Activated gamma-delta T cell (primary cell): ENCODE data around the gene IL1RAPL2.
"Not testable (repeated sequence)": the region's sequence is repeated elsewhere in the genome, so short reads cannot be mapped to it uniquely, and the experiment has no call there.

Experiments used
- DNase-seq: peaks from one replicate; lab custom pipeline; 2025; lab: John Stamatoyannopoulos, UW

The IL1RAPL2 gene

DNA sequence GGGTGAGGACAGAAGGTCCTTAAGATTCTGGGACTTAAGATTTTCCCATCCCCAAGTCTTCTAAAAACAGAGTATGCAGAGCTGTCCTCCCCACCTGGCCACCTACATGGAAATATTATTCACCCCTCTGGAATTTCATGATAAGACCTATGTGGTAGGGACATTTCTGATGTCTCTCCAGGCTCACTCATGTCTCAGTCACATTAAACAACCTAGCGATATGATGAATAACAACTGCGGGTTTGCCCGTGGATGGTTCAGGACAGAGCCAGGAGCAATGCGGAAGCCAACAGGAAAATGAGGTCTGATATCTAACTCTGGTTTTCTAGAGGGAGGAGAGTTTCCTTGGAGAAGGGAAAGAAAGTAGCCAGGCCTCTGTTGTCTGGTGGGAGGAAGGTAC lies 607.1 kb downstream of the IL1RAPL2 start:
- DNase-seq, result no peak

DNA sequence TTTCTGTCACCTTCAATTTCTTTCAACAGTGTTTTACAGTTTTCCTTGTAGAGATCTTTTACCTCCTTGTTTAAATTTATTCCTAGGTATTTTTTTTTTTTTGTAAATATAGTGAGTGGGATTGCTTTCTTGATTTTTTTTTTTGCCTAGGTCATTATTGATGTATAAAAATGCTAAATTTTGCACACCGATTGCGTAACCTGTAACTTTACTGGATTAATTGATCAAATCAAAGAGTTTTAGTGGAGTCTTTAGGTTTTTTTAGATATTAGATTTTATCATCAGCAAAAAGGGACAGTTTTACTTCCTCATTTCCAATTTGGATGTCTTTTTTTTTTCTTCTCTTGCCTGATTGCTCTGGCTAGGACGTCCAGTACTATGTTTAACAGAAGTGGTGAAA lies 613.6 kb downstream of the IL1RAPL2 start:
- DNase-seq, result no peak

DNA sequence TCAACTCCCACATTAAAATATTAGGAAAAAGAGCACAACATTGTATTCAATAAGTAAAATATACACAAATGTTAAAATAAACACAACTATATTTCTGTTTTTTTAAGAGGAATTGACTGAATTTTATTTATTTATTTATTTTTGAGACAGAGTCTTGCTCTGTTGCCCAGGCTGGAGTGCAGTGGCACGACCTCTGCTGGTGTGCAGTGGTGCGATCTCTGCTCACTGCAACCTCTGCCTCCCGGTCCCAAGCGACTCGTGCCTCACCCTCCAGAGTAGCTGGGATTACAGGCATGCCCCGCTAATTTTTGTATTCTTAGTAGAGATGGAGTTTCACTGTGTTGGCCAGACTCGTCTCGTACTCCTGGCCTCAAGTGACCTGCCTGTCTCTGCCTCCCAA lies 623.1 kb downstream of the IL1RAPL2 start:
- no peak for DNase-seq

DNA sequence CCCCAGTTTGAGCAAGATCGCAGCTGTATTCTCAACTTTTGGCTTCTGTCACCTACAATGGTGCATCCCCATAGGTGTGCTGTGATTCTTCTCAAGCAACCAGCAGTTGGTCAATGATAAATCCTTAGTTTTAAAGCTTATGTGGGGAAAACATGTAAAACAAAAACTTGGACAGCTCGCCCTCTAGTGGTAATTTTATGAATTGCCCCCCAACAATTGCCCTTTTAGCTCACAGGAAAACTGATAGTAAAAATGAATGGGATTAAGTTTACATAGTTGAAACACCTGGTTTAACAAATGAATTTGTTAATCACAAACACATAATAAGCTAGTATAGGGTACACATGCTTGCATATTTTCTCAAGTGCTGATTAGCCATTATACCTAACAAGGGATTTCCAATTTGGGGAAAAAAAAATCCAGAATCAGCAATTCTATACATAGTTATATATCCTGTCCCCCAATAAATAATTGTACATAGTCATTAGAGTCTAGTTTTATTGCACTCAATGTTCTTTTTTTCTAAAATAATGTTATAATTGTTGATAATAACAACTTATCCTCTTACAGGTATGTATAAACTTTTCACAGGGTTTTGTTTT lies 624.4 kb downstream of the IL1RAPL2 start:
- no peak for DNase-seq

DNA sequence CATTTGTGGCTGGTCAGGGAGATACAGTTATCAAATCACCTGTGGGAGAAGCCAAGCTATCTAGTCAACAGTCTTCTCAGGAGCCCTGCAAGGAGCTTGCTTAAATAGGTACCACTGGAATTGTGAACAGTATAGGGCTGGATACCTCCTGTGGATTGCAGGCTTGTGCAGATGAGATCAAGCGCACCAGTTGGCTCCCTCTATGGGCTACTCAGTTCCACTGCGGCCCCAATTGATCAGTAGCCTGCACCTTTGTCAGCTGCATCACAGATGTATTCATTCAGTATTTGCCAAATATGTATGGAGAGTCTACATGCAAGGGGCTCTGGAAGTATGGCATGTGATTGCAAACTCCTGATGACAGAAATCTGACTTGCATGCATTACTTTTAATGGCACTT lies 625.9 kb downstream of the IL1RAPL2 start:
- no peak for DNase-seq

DNA sequence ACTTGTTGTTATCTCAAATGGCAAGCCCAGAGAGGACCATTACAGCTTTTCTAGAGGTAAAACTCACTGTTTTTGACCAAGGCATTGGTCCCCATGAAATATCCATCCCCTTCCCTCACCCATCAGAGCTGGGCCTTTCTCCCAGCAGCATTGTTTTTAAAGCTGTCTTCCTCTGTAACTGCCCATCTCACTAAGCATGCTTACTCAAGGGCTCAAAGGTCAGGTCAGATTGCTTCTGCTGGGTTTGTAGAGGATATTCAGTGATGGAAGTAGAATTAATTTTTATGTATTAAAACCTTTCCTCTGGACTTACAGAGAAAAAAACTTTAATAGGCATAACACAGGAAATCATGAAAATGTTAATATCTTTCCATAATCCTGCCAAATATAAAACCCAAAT lies 643.4 kb downstream of the IL1RAPL2 start:
- DNase-seq, result no peak

DNA sequence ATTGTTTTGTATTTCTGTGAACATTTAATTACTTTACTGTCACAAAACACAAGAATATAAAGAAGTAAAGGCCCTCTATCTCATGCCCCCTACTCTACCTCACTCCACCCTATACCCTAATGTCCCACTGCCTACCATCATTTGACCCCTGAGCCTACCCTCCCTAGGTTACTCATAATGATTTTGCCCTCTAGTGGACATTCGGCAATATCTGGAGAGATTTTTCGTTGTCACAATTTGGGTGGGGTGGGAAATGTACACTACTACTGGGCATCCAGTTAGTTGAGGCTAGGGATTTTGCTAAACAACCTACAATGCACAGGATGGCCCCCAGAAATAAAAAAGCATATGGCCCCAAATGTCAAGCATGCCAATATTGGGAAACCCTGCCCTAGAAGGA lies 644.3 kb downstream of the IL1RAPL2 start:
- no peak for DNase-seq

DNA sequence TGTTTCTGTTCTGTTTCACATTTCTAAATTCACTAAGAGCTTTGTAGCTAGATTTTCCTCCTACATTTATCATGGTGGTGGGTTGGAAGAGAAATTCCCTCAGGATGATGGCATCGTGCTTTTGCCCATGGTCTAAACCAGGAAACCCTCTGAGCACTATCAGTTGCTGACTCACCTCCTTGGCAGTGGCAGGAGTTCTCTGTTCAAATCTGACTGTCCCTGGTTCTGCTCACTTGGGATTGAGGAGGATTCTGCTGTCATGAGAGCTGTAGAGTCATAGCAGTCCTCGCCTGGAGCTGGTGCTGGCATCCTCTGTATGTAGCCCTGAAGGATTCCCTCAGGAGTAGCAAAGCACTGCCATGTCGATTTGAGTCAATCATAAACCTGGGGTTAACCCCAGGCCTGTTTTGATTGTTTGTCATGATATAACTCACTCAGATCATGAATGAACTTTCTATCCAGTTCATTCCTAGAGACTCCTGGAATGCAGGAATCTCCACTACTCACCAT lies 645.1 kb downstream of the IL1RAPL2 start:
- no peak for DNase-seq

DNA sequence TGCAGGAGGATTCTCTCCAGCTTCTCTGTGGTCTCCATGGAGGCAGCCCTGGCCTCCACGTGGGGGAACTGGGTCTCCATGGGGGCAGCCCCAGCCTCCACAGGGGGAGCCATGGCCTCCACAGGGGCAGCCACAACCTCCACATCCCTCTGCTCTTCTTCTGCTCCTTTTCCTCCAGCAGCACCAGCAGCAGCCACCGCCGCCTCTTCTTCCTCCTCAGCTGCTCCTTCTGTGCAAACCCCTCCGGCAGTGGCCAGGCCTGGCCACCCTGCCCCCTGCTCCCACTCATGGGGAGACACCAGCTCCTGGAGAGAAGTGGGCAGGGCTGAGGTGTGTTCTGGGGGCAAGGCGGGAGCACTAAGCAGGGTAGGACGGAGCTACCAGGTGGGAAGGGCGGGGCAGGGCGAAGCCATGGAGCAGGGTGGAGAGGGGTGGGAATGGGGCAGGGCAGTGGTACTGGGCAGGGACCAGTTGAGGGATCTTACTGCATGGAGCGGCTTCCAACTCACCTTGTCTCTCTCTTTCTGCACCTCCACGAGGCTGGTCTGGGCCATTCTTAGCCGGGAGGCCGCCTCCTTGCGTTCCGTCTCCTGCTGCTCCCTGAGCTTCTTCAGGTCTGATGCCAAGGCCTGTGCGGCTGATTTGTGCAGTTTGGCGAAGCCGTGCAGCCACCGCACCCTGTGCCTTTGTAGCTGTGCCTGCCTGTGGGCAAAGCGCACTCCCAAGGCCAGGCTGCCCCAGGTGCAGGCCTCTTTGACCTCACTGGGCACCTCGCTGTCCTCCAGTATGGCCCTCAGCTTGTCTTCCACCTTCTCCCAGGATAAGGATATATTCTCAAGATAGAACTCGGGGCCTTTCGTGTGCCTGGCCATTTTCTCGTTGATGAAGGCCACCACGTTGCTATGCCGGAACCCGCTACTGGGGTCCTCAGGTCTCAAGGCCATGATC lies 653.7 kb downstream of the IL1RAPL2 start:
- no peak for DNase-seq

DNA sequence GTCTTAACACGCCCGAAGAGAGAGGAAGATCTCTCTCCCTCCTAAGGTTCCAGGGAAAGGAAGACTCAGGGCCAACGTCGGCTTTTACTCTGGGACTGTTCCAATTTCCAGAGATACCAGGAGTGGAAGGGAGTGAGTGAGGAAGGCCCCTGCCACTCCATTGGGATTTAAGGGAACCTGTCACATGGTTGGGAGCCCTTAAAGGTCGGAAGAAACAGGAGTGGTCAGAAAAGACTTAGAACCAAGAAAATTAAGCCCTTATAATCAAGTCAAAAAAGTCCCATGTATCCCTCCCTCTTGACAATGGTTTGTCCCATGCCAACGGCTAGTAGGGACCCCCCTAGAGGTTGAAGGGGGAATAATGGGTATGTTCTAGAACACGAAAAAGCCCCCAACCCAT lies 654.6 kb downstream of the IL1RAPL2 start, which contains the start of gene TEX13A:
TEX13A (minus strand) TSS at position 59 of the 400 bp plus-strand sequence. CDS start 297 bp downstream, outside the sequence.
- no peak for DNase-seq

DNA sequence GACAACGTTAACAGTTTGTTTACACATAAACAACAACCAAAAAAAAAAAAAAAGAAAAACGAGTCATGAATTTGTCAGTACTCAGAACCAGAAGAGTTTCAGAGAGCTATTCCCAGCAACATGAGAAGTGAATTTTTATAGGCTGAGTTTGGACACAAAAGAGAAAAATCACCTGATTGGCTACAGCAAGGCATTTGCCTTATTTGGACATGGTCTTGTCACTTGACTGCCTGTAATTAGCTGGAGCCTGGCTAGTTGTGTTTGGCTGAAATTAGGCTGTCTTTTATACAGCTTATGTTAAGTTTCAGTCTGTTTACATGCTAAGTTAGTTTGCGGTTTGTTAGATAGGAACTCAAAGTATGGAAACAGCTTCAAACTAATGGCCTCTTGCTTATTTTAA lies 655.4 kb downstream of the IL1RAPL2 start:
- DNase-seq, result no peak

DNA sequence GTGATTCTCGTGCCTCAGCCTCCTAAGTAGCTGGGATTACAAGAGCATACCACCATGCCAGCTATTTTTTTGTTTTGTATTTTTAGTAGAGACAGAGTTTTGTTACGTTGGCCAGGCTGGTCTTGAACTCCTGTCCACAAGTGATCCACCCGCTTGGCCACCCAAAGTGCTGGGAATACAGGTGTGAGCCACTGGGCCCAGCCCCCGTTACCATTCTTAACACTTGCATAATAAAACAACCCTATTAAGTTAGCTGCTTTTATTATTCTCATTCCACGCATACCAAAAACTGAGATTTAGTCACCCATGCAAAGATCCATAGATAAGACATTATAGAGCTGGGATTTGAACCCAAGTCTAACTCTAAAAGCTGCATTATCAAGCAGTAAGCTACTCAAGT lies 660.5 kb downstream of the IL1RAPL2 start:
- DNase-seq, result no peak

DNA sequence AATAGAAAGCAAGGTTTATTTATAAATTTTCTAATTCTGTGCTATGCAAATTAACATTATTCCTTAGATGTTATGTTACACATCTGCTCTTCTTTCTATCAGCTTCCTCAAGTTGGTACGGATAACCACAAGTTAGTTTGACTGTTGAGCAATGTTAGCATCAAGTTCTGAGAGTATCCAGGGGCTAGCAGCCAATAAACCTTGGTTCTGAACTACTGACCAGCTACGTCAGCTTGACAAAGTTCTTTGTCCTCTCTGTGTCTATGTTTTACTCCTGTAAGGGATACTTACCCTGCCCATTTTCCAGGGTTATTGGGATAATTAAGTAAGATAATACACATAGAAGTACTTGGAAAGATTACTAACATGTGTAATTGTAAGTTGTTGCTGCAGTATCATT lies 662.6 kb downstream of the IL1RAPL2 start:
- no peak for DNase-seq

DNA sequence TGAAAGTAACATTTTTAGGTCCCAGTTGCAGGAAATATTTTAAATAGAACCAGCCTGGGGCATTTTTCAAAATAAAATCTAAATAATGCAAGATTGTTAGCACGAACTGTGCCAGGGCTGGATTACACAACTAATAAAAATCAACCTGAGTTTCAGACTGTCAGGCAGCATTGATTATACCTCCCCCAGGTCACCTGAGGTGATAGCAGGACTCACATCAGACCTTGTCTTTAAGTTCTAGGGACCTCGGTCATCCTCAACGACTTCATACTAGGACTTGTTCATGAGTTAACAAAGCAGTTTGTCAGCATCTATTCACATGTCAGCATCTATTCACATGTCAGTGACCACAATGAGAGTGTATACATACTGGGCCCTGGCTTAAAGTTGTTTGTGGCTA lies 663.1 kb downstream of the IL1RAPL2 start:
- no peak for DNase-seq

DNA sequence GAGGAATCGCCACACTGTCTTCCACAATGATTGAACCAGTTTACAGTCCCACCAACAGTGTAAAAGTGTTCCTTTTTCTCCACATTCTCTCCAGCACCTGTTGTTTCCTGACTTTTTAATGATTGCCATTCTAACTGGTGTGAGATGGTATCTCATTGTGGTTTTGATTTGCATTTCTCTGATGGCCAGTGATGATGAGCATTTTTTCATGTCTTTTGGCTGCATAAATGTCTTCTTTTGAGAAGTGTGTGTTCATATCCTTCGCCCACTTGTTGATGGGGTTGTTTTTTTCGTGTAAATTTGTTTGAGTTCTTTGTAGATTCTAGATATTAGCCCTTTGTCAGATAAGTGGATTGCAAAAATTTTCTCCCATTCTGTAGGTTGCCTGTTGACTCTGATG lies 671.4 kb downstream of the IL1RAPL2 start:
- not testable (repeated sequence) for DNase-seq

DNA sequence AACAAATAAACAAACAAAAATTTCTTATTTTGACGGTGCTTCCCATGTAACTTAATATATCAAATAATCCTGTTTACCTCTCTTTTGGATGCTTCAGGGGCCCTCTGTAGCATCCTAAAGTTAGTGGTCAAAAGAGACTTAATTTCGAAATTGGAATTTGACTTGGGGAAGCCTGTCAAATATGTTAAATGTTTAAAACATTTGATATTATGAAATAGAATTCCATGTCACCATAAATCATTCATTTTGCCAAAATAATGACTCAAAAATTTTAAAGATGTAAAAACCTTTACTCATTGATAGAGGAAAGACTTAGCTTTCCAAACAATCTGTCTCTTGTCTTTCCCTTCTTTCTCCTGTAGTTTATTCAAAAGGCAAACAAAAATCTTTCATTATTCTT lies 675.1 kb downstream of the IL1RAPL2 start:
- no peak for DNase-seq

DNA sequence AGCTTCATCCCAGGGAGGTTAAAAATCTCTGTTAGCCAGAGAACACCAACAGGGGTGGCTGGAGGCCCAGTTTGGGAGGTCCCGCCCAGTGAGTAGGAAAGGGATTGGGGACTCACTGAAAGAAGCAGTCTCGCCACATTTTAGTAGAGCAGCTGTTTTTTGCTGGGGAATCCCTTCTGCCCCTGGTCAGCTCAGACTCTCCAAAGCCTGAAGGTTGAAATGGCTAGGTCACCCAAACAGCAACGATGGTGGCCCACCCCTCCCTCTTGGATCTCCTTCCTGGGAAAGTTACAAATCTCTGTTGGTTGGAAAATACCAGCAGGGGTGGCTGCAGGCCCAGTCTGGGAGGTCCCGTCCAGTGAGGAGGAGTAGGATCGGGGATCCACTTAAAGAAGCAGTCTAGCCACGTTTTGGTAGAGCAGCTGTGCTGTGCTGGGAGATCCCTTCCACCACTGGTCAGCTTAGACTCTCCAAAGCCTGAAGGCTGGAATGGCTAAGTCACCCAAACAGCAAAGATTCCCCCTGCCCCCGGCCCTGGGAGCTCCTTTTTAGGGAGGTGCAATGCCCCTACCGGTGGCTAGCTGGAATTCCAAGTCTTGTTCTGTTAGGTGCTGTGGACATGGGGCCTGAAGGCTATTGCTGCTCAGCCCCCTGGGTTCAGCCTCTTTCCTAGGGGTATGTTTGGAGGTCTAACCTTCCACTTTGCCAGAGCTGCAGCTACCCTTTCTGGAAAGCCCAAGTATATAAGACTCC lies 694.5 kb downstream of the IL1RAPL2 start:
- DNase-seq, result no peak

DNA sequence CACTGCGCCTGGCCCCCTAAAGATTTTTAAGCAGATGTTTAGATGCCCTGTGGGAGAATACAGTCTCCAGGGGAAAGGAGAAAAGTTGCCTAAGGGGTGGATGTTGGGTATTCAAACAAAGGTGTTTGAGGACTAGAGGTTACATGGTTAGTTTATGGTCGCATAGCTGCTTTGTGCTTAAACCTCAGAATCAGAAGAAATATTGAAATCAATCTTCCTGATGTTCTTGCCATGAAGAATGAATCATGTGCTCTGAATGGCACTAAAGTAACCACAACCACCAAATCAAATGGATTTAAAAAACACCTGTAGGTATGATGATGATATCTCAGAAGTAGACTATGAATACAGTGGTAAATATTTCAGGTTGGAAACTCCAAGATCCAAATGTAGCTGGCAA lies 697.2 kb downstream of the IL1RAPL2 start:
- DNase-seq, result no peak

DNA sequence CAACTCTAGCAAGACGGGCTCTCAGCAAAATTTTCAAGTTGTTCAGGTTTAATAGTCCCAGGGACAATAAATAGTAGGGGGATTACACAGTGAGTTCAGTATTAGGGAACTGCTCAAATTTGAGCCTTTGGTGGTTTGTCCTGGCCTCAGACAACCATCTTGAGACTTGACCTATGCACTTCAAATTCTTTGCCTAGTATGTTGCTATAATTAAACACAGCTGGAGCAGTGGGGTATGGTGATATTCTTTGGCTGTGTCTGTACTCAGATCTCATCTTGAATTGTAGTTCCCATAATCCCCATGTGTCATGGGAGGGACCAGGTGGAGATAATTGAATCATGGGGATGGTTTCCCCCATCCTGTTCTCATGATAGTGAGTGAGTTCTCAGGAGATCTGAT lies 697.8 kb downstream of the IL1RAPL2 start:
- DNase-seq, result no peak

DNA sequence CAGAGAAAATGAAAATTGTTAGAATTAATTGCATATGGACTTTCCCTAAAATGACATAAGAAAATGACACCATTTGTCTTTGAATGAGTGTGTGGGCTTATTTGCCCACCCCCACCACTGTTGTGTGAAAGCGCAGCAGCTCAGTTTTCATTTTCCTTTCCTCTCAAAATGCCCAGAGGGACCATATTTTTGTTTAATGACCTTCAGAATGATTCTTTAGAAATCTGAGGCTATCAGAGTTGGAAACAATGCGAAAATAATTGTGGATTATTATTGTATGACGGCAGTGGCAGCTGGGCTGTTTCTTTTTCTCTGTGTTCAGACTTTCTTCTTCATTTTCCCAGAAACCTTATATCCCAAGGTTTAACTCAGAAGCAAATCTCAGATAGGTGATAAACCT lies 699.1 kb downstream of the IL1RAPL2 start:
- no peak for DNase-seq

DNA sequence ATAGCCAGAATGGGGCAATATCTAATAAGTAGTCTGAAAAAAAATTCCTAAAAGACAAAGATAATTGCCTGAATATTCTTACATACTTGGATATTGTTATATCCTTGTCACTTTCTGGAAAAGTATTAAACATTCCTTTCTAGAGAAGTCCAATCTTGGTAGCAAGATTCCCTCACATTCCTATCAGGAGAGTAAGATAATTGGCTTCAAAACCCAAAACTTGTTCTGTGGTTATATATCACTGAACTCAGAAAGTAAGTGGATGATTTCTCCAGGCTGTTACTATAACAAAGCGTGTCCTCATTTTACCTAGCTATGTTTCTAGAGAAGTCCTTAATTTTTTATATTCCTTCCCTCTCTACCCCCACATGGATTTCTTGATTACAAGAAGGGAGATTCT lies 700.5 kb downstream of the IL1RAPL2 start:
- no peak for DNase-seq

DNA sequence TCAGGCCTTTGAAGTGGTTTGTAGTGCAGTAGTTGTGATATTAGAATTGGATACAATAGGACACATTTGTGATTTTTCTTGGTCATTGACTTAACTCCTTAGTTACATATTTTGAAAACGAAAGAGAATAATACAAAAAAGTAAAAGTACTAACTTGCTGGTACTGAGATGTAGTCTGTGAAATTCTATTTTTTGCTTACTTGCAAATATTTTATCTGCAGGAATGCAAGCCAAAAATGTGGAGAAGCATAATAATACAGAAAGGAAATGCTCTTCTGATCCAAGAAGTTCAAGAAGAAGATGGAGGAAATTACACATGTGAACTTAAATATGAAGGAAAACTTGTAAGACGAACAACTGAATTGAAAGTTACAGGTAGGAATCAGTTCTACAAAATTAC lies 701.2 kb downstream of the IL1RAPL2 start:
- DNase-seq, result no peak
